HG02759 (cell line): ENCODE results near the gene RGS19.

Experiments
- ATAC-seq: cut with Tn5 transposase; IDR thresholded peaks from one replicate; pipeline ENCODE4 v1.9.1; 2021; ENCODE audit warnings: mild to moderate bottlenecking, moderate library complexity; ENCODE audit not compliant: unreplicated experiment

Gene RGS19

GRCh38 chr20:64065062-64065973 is 14.0 kb downstream of the RGS19 start:
- ATAC-seq: no peak

- ATAC-seq: no peak
These were observed 15.1 kb downstream of the RGS19 start for GRCh38 chr20:64064145-64064698.

- ATAC-seq: no peak
These were observed 15.8 kb downstream of the RGS19 start for GRCh38 chr20:64063389-64064144.

- ATAC-seq: peak; percentile 88
These were observed 16.5 kb downstream of the RGS19 start, which contains the start of gene TCEA2 for GRCh38 chr20:64062596-64063388. Gene TCEA2 (plus strand): TSS chr20:64063198. CDS start chr20:64063313, 115 bp downstream.

GRCh38 chr20:64062276-64062595 is 17.1 kb downstream of the RGS19 start:
- no peak for ATAC-seq

- no peak for ATAC-seq
These were observed 20.8 kb downstream of the RGS19 start for GRCh38 chr20:64058536-64058935.

- peak; percentile 49 for ATAC-seq
These were observed 21.5 kb downstream of the RGS19 start for GRCh38 chr20:64057628-64058498.

- peak; percentile 22 for ATAC-seq
These were observed 22.3 kb downstream of the RGS19 start for GRCh38 chr20:64056889-64057627.

GRCh38 chr20:64056639-64056888 is 22.8 kb downstream of the RGS19 start:
- no peak for ATAC-seq

GRCh38 chr20:64055893-64056638 is 23.3 kb downstream of the RGS19 start:
- ATAC-seq: no peak

GRCh38 chr20:64055396-64055892 is 23.9 kb downstream of the RGS19 start:
- no peak for ATAC-seq

- no peak for ATAC-seq
These were observed 25.3 kb downstream of the RGS19 start for GRCh38 chr20:64053841-64054661.

GRCh38 chr20:64052987-64053840 is 26.1 kb downstream of the RGS19 start:
- ATAC-seq: no peak

- no peak for ATAC-seq
These were observed 27.0 kb downstream of the RGS19 start for GRCh38 chr20:64052326-64052722.

- no peak for ATAC-seq
These were observed 27.6 kb downstream of the RGS19 start for GRCh38 chr20:64051561-64052325.

GRCh38 chr20:64051033-64051452 is 28.3 kb downstream of the RGS19 start:
- ATAC-seq: no peak
